ENCODE results near the gene PRPF31.

The PRPF31 gene

DNA sequence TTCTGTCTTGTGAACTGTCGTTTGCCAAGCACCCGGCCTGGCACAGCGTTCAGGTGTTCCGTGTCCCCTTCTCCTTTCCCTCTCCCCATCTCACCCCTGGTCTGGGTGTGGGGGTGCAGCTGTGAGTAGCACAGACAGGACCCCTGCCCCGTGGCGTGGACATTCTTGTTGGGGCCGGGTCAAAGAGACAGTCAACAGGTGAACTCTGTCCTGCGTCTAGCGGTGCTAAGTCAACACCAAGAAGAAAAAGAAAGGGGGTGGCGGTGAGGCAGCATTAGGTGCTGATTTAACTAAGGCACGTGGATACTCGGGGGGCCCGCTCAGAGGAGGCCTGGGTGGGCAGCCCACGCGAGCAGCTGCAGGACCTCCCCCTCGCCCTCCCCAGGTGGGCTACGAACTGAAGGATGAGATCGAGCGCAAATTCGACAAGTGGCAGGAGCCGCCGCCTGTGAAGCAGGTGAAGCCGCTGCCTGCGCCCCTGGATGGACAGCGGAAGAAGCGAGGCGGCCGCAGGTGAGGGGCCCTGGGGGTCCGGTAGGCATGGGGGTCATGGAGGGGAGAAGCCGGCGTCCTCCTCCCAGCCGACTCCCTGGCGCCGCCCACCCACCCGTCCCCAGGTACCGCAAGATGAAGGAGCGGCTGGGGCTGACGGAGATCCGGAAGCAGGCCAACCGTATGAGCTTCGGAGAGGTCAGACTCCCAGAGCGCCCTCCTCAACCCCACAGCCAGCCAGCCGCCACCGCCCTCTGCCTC is 12.3 kb downstream of the PRPF31 start:
- DNase-seq (ENCODE audit: low read depth): no peak
- TF ChIP-seq, protein P1, sequence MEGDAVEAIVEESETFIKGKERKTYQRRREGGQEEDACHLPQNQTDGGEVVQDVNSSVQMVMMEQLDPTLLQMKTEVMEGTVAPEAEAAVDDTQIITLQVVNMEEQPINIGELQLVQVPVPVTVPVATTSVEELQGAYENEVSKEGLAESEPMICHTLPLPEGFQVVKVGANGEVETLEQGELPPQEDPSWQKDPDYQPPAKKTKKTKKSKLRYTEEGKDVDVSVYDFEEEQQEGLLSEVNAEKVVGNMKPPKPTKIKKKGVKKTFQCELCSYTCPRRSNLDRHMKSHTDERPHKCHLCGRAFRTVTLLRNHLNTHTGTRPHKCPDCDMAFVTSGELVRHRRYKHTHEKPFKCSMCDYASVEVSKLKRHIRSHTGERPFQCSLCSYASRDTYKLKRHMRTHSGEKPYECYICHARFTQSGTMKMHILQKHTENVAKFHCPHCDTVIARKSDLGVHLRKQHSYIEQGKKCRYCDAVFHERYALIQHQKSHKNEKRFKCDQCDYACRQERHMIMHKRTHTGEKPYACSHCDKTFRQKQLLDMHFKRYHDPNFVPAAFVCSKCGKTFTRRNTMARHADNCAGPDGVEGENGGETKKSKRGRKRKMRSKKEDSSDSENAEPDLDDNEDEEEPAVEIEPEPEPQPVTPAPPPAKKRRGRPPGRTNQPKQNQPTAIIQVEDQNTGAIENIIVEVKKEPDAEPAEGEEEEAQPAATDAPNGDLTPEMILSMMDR (conservative IDR thresholded peaks at IDR 0.05; ENCODE audit: low read length): no peak
- no peak overlapping the region for H3K4me3 ChIP-seq (ENCODE audit: low read length)

DNA sequence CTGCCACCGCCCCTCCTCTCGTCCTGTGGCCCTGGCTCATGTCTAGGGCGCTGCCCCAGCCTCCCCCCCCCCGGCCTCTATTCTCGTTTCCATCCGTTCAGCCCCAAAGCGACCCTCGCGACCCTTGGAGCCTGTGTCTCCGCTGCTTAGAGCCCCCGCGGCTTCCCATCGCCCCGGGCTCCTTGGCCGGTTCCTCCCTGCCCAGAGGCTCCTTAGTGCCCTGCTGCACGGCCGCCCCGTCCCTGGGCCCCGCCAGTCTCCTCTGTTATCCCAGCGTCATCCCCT is 12.8 kb downstream of the PRPF31 start:
- no peak overlapping the region for H3K4me3 ChIP-seq (ENCODE audit: low read length)
- TF ChIP-seq, protein P1 (conservative IDR thresholded peaks at IDR 0.05; ENCODE audit: low read length): no peak
- DNase-seq (ENCODE audit: low read depth): no peak

GRCh38 chr19:54128796-54129616 is 13.5 kb downstream of the PRPF31 start:
- DNase-seq (ENCODE audit: low read depth): no peak
- TF ChIP-seq, protein P1 (conservative IDR thresholded peaks at IDR 0.05; ENCODE audit: low read length): no peak
- H3K4me3 ChIP-seq (ENCODE audit: low read length): no peak overlapping the region

GRCh38 chr19:54129617-54129996 is 14.1 kb downstream of the PRPF31 start:
- no peak for DNase-seq (ENCODE audit: low read depth)
- TF ChIP-seq, protein P1 (conservative IDR thresholded peaks at IDR 0.05; ENCODE audit: low read length): no peak

GRCh38 chr19:54133312-54133956 is 17.9 kb downstream of the PRPF31 start:
- TF ChIP-seq, protein P1 (conservative IDR thresholded peaks at IDR 0.05; ENCODE audit: low read length): no peak
- no peak overlapping the region for H3K4me3 ChIP-seq (ENCODE audit: low read length)
- DNase-seq (ENCODE audit: low read depth): peak; percentile 40

More at GRCh38 chr19:54129617-54129996, 14.1 kb downstream of the PRPF31 start:
- H3K4me3 ChIP-seq (ENCODE audit: low read length): no peak overlapping the region

DNA sequence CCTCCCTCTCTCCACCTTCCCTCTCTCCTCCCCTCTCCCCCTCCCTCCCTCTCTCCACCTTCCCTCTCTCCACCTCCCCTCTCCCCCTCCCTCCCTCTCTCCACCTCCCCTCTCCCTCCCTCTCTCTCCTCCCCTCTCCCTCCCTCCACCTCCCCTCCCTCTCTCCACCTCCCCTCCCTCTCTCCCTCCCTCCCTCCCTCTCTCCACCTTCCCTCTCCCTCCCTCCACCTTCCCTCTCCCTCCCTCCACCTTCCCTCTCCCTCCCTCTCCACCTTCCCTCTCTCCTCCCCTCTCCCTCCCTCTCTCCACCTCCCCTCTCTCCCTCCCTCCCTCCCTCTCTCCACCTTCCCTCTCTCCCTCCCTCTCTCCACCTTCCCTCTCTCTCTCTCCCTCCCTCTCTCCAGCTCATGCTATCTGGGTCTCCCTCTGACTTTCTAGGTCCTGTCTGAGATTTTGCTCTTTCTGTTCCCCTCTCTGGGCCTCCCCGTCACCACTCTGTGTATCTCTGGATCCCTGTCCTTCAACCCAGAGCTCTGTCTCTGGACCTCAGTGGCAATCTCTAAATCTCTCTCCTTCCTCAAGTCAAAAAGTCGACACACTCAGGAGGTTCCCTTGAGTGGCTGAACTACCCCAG is 18.5 kb downstream of the PRPF31 start:
- H3K4me3 ChIP-seq (ENCODE audit: low read length): no peak overlapping the region
- DNase-seq (ENCODE audit: low read depth): no peak
- TF ChIP-seq, protein P1 (conservative IDR thresholded peaks at IDR 0.05; ENCODE audit: low read length): no peak
